GM21825 (cell line): Measurements from ENCODE around the gene CLTA.

ENCODE experiments used
- ATAC-seq: cut with Tn5 transposase; IDR thresholded peaks from one replicate; pipeline ENCODE4 v1.9.1; 2021; ENCODE audit warnings: mild to moderate bottlenecking, moderate library complexity; ENCODE audit not compliant: unreplicated experiment

CLTA gene

GRCh38 chr9:36187414-36187813 lies 3.3 kb upstream of the CLTA start:
- ATAC-seq, result no peak

DNA sequence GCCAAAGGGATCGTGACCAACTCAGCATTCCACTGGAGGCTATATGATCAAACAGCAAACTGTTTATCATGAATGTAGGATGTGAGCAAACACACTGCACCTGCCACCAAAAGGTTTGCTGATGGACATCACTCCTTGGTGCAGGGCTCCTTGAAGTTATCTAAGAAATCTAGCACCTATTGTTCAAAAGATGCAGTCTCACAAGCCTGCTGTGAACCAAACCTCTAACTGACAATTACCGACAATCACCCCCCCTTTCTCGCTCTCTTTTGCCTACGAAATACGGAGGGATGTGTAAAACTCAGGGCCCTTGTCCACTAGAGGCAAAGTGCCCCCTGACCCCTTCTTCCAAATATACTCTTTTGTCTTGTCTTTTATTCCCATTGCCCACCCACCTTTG lies 2.5 kb upstream of the CLTA start:
- no peak for ATAC-seq

- no peak for ATAC-seq
These were observed 745 bp upstream of the CLTA start for GRCh38 chr9:36189976-36190375.

DNA sequence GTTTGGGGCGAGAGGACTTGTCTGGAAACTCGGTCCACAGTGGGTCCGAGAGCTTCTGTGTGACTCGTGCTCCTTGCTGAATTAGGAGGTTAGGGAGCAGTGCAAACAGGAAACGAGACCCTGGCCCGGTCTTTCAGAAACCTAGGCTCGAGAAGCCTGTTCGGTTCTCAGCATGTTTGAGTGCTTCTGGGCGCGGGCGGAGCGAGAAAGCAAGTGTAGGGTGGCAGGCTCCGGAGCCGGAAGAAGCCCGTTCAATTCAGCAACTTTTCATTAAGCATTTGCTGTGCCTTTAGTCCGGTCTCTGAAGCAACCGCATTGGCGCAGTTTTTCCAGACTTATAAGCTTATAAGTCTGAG lies 547 bp downstream of the CLTA start:
- peak; percentile 3 for ATAC-seq

DNA sequence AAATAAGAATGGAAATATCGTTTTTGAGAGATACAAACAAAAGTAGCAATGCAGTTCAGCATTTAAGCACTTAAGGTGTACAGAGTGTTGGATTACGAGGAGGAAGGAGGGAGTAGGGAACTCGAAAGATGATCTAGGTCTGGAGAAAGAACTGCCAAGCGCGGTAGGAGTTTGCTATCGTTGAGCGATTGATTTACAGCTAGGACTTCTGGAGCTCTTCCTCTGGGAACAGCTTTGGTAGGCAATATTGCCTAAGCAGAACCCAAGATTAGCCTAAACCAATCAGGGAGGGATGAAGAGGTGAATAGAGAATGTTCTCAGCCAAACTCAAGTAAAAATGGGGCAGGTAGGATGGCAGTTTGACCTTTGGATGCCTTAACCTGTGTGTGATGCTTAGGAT lies 965 bp downstream of the CLTA start:
- no peak for ATAC-seq

DNA sequence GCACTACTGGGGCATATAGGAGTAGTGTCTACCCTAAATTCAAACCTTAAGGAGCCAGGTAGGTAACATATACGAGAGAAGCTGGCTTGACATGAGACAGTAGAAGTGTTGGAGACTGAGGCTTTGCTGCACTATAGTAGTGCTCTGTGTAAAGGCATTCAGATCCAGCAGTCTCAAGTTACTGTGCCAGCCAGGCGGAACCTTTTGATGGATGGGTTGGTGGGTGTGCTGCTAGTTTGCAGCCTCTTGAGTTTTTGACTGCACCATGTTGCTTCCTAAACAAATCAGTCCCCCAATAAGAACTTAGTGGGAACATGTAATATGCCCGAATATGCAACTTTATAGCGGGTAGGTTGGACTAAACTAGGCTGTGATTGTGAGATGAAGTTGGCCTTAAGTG lies 1.5 kb downstream of the CLTA start:
- ATAC-seq, result no peak

DNA sequence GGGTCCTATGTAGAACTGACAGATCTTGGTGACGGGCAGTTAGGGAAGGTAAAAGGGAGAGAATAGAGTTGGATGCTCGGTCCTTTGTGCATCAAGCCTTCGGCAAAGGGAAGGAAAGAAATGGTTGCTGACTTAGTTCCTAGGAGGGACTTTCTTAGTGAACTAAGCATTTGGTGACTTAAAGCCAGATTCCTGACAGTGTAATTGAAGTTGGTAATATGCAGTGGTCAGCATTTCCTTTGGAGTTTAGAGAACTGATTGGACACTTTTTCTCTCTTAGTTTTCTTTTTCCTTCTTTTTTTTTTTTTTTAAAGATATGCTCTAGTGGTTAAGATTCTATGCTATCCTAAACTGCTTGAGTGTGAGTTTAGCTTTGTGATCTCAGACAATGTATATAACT lies 2.3 kb downstream of the CLTA start:
- ATAC-seq, result no peak

GRCh38 chr9:36194326-36195000 lies 3.7 kb downstream of the CLTA start:
- ATAC-seq, result no peak

GRCh38 chr9:36204906-36205547 lies 14.3 kb downstream of the CLTA start:
- no peak for ATAC-seq

DNA sequence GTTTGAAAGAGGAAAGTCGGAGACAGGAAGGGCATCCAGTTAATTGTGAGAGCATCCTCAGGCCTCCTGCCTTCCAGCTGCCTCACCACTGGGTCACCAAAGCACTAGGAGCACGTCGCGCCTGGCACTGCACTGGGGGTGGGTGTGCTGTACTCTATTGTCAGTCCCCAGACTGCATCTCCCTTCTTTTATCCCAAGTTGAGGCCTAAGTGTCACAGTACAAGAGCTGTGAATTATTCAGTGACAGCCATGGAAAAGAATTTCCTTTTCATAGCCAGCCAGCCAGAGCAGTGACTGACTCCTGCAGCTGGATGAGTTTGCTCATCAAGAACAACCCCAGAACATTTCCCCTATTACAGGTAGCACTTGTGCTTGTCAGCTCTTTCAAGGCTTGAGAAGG lies 16.3 kb downstream of the CLTA start:
- no peak for ATAC-seq

GRCh38 chr9:36207546-36208012 lies 16.9 kb downstream of the CLTA start:
- ATAC-seq, result no peak

- no peak for ATAC-seq
These were observed 18.0 kb downstream of the CLTA start for GRCh38 chr9:36208521-36209253.

- ATAC-seq, result no peak
These were observed 20.0 kb downstream of the CLTA start for GRCh38 chr9:36210722-36211121.

- ATAC-seq, result no peak
These were observed 20.8 kb downstream of the CLTA start for GRCh38 chr9:36211510-36211909.

DNA sequence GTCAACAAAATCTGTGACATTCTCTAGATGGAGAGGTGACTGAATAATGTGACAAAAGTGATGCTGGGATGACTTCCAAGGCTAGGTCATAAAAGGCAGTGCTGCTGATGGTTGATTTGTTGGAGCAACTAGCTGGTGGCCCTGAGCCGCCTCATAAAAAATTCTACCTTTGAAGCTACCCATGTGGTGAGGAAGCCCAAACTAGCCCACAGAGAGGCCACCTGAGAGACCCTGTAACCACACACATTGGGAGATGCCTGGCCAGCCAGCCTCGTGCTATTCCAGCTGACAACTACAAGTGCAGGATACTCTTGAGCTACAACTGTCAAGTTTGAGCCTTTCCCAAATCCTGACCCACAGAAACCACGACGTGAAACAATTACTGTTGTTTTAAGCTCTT lies 22.7 kb downstream of the CLTA start:
- no peak for ATAC-seq

- ATAC-seq, result no peak
These were observed 23.3 kb downstream of the CLTA start for GRCh38 chr9:36213989-36214388.

DNA sequence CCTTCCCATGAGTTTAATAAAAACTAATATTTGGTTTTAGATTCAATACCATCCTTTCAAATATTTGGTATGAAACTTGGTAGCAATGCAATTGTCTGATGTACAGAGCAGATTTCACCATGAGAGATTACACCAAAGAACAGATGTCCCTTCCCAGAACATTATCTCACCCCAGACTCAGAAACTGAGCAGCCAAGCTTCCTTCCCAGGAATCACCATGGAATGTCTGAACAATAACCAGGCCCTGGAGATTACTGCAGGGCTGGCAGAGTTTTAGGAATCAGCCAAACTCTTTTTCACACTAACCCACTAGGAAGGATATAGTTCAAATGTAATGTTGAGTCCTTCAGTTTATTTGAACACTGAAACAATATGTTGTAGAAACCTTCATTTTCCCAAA lies 23.9 kb downstream of the CLTA start:
- no peak for ATAC-seq

DNA sequence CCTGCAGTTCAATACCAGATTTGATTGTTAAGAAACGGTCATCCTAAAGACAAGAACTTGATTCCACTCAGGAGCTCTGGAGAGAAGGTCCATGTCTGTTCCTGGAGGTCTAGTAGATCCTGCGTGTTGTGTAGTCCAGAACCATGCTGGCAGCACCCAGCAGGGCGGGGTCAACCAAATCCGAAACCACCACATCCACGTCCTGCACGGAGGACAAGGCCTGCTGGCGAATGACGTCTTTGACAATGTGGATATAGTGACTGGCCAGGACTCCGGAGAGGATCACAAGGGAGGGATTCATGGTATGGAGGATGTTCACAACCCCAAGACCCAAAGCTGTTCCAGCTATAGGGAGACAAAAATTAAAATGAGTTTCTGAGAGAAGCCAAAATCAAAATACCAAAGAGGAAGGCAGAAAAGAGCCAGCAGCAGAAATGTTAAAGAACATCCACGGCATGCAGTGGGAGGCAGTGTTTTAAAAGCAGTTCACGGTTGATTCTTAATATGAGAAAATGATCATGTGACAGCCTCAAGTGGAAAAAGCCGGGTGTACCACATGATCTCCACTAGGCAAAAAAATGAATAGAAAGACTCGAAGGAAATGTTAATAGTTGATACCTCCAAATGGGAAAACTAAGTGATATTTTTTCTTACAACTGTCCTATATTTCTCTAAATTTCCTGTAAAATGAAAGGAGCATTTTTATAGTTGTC lies 26.7 kb downstream of the CLTA start:
- no peak for ATAC-seq

DNA sequence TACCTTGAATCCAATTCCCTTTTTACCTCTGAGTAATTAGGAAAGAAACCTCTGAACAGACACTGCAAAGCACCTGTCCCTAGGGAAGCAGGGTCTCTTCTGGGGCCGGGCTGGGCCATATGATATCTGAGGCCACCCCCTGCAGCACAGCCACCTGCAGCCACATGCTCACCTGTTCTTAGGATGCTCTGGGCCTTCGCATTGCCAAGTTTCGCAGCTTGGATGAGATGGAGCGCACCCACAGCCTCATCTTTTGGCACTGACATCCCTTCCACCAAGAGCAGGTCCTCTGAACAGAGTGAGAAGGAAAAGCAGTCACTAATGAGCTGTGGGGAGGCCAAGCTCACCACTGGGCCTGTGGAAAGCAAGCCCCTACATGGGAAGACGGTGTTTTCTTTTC lies 27.3 kb downstream of the CLTA start:
- ATAC-seq, result no peak

- no peak for ATAC-seq
These were observed 27.7 kb downstream of the CLTA start for GRCh38 chr9:36218411-36218901.

DNA sequence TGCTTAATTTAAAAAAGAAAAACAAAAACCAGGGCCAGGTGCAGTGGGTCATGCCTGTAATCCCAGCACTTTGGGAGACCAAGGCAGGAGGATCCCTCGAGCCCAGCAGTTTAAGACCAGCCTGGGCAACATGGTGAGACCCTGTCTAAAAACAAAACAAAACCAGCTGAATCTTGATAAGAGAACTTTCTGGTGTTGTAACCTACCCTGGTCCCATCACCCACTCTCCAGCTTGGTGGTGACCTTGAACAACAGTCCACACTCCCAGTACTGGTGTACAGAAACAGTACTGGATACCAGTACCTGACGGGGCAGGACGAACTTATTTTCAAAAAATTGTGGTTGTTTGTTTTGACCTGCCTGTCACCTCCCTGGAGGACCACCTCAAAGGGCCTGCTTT lies 30.9 kb downstream of the CLTA start:
- ATAC-seq, result no peak
